Ovary (tissue), 9 donors: ENCODE results near the gene NHLH2. TPM values are rescaled to one million over a fixed set of nuclear protein-coding genes. Genes with fewer than 3 reads are reported as not detected.

Experiments
- DNase-seq, 5 donors: peaks; one replicate each; pipeline ENCODE4 v3.0.0-alpha.2; 2019 to 2020
- H3K27ac ChIP-seq, 2 donors: fragments of 200-600 bp; one replicate each; pipeline versions ENCODE4 v1.5.1 to v1.8.0; 2019 to 2022
- H3K27me3 ChIP-seq: fragments of 200-600 bp; one replicate; pipeline ENCODE4 v1.8.0; 2022
- H3K36me3 ChIP-seq: fragments of 200-600 bp; sonication (generic); one replicate; pipeline ENCODE4 v1.5.1; 2019
- H3K4me1 ChIP-seq: one replicate; pipeline ENCODE4 v1.8.1; 2013; ENCODE audit warnings: mild to moderate bottlenecking, moderate library complexity; ENCODE audit not compliant: insufficient read depth
- H3K4me3 ChIP-seq: fragments of 200-600 bp; sonication (generic); one replicate; pipeline ENCODE4 v1.5.1; 2017
- H3K9me3 ChIP-seq, 2 donors: fragments of 200-600 bp in 1 of 2; sonication (generic) in 1 of 2; one replicate each; pipeline versions ENCODE4 v1.5.1 to v1.8.1; 2013 to 2019; ENCODE audit warnings: mild to moderate bottlenecking in 1 of 2, moderate library complexity in 1 of 2
- EP300 ChIP-seq: sonication (generic); formaldehyde crosslinking; IDR thresholded peaks from one replicate; pipeline ENCODE4 v1.6.1; 2017; ENCODE audit warnings: antibody characterized with exemption
- POLR2A ChIP-seq: fragments of 450-650 bp; IDR thresholded peaks from one replicate; pipeline ENCODE4 v1.6.1; 2017; ENCODE audit warnings: antibody characterized with exemption, mild to moderate bottlenecking, moderate library complexity
- WGBS, 3 donors: extraction: QIAGEN DNeasy Blood & Tissue Kit in 1 of 3; methylation state at CpG; one replicate each; pipeline versions ENCODE4 v1.1.5 to v1.1.7; 2013 to 2017; 5-methylcytosine and 5-hydroxymethylcytosine counted together
- intact Hi-C, 4 donors: fragments of 100-400 bp; cut with DNase I; formaldehyde crosslinking; loops; one replicate each; pipeline versions ENCODE4 v1.11.0 to v1.15.1; 2022 to 2023
- polyA plus RNA-seq, 2 donors: library from polyadenylated mRNA; stranded (reverse); fragments of 200-250 nt in 1 of 2; fragments of 350-450 nt in 1 of 2; fragmentation: Illumina TruSeq in 1 of 2; extraction: RNeasy Lipid Tissue Mini Kit (QIAGEN cat#74804) in 1 of 2; gene quantifications; one replicate each; pipeline ENCODE4 v1.2.3, GENCODE V29; 2013 to 2014
- total RNA-seq, 7 donors: library from RNA; depleted of rRNA in 2 of 7; stranded (reverse); fragments of >200 nt in 2 of 7; fragmentation: NEBNext Ultra II Directional in 3 of 7; extraction: Animal tissue kit (Norgen Biotek cat#: 25700) in 3 of 7; gene quantifications; one replicate each; pipeline versions ENCODE4 v1.1.0 to v1.2.4, GENCODE V29; 2016 to 2023
- TF ChIP-seq, protein P1 (sequence below), 3 donors: fragments of 450-650 bp in 2 of 3; fragments of 200-600 bp in 1 of 3; IDR thresholded peaks; one replicate each; pipeline versions ENCODE4 v1.5.1 to v1.8.0; 2016 to 2022; ENCODE audit warnings: antibody characterized with exemption in 3 of 3, mild to moderate bottlenecking in 1 of 3
- donor health status: DM: no; HTN: no; CAD: no; lungs with moderate emphysema.
- donor health status: DM: no; HTN: no; CAD: no.
- donor health status: Bipolar disorder and iron deficiency.
- donor health status: DM: yes; HTN: yes; CAD: no.
- donor health status: DM: no; HTN: no; CAD: no.
- donor health status: DM: yes; HTN: yes; CAD: no.

The NHLH2 gene
- total and polyA plus RNA-seq, 9 donors, result not detected

DNA sequence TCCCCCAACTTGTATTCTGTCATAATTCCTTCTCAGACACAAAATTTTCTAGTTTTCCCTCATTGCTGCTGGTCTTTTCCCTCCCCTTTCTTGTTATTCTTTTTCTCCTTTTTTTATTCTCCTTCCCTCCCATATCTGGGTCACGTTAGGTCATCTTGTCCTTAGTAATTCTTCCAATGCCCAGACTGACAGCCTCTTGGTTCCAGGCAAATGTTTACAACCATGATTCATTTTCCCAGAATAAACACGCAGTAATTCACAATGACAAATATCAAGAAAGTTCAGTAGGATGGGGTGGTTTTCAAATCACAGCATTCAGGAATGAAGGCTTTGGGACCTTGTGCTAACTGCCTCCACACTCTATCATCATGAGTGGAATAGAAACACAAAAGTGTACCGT lies 25.2 kb downstream of the NHLH2 start:
- H3K4me3 ChIP-seq, result no peak overlapping the region
- no peaks in the 10 kb centered on the region for H3K4me1 ChIP-seq
- WGBS, 3 donors, result 43 to 52% (median 50%) methylated on average over 3 of the region's 3 CpGs
- no peak overlapping the region for H3K27ac ChIP-seq
- no peaks in the 10 kb centered on the region for H3K27me3 ChIP-seq
- H3K36me3 ChIP-seq, result no peaks in the 10 kb centered on the region
- intact Hi-C loops, result no loop called here
- DNase-seq, result no peak
- H3K9me3 ChIP-seq, result no peaks in the 10 kb centered on the region
- TF ChIP-seq EP300, result no peak
- no peak for TF ChIP-seq POLR2A
- TF ChIP-seq, protein P1, sequence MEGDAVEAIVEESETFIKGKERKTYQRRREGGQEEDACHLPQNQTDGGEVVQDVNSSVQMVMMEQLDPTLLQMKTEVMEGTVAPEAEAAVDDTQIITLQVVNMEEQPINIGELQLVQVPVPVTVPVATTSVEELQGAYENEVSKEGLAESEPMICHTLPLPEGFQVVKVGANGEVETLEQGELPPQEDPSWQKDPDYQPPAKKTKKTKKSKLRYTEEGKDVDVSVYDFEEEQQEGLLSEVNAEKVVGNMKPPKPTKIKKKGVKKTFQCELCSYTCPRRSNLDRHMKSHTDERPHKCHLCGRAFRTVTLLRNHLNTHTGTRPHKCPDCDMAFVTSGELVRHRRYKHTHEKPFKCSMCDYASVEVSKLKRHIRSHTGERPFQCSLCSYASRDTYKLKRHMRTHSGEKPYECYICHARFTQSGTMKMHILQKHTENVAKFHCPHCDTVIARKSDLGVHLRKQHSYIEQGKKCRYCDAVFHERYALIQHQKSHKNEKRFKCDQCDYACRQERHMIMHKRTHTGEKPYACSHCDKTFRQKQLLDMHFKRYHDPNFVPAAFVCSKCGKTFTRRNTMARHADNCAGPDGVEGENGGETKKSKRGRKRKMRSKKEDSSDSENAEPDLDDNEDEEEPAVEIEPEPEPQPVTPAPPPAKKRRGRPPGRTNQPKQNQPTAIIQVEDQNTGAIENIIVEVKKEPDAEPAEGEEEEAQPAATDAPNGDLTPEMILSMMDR (IDR thresholded peaks at IDR 0.05), result no peak

DNA sequence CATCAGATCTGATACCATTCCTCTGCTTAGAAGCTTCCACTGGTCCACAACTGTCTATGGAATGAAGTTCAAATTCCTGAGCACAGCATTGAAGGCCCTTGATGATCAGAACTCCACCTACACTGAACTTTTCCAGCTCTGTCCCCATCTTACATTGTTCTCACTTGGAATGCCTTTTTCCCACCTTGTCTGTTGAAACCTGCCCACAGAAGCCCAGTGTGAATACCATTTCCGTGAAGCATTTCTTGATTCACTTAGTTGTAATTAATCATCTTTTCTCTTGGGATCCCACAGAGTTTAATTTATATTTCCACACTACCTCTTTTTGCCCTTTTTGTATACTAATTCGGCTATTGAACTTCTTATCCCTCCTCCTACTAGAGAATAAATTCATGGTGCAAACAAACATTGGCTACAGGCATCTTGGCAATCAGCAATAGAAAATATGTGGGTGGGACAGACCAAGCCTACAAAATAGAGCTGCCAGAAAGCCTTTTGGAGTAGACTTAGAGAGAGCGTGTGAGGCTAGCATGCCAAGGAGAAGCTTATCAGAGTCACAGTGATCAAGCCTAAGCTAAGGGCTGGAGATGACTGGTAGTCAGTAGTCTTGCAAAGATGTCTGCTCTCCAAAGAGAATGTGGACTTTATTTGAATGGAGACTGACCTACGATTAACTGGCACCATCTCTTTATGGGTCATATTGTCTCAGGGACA lies 26.1 kb downstream of the NHLH2 start:
- no peaks in the 10 kb centered on the region for H3K9me3 ChIP-seq
- TF ChIP-seq, protein P1 (IDR thresholded peaks at IDR 0.05), result no peak
- TF ChIP-seq EP300 (no peak), POLR2A (no peak)
- no peak overlapping the region for H3K27ac ChIP-seq
- intact Hi-C loops, result no loop called here
- WGBS, 3 donors, result 57 to 70% (median 65%) methylated on average over 4 of the region's 4 CpGs
- H3K4me3 ChIP-seq, result no peak overlapping the region
- no peaks in the 10 kb centered on the region for H3K36me3 ChIP-seq
- no peak for DNase-seq
- H3K4me1 ChIP-seq, result no peaks in the 10 kb centered on the region
- H3K27me3 ChIP-seq, result no peaks in the 10 kb centered on the region

DNA sequence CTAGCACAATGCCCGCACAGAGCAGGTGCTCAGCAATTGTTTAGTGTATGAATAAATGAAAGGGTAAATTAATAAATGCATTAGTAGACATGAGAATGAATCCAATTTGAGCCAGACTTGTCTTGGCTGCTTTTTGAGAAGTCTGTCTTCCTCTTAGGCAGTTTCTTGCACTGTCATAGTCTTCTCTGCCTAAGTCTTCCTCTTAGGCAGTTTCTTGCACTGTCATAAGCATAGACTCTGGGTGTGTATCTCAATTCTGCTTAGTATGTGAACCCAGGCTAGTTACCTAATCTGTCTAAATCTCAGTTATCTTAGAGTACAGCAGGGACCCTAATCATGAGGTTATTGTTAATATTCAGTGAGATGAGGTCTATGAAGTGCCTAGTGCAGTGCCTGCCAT lies 27.2 kb downstream of the NHLH2 start:
- Histone ChIP-seq H3K4me3 (no peak overlapping the region), H3K27me3 (no peaks in the 10 kb centered on the region), H3K36me3 (no peaks in the 10 kb centered on the region), H3K27ac (no peak overlapping the region), H3K4me1 (no peaks in the 10 kb centered on the region), H3K9me3 (no peaks in the 10 kb centered on the region)
- TF ChIP-seq, protein P1 (IDR thresholded peaks at IDR 0.05), result no peak
- TF ChIP-seq POLR2A (no peak), EP300 (no peak)
- DNase-seq, result no peak
- intact Hi-C loops, result no loop called here
- WGBS, 3 donors, result 94 to 97% (median 95%) methylated on average over 1 of the region's 1 CpG

DNA sequence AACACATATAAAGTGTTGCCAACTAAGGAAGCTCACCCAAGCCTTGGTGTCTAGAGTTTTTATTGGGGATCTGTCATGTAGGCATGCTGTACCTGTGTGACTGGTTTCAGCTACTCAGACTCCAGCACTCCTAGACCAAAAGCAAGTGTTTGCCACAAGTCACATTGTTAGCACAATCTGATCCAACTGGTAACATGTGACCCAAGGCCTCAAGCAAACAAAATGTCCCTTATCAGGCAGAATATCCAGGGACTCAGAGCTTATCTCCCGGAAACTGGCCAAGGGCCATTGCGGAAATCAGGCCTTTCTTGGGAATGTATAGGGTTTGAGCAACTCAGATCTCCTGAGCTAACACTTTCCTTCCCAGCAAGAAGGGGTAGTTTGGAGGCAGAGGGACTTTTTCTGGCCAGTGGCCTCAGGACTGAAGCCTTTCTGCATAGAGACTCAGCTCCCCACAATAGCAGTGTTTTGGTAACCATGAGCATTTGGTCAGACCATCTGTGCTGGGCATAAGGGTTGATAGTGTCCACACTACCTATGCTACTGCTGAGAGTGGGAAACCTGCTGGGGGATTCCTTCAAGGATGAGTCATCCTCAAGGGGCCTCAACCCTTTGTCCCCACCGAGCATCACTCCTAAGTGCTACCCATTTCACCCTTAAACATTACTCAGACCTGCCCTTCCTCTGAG lies 29.6 kb downstream of the NHLH2 start:
- no peak overlapping the region for H3K4me3 ChIP-seq
- H3K36me3 ChIP-seq, result no peaks in the 10 kb centered on the region
- WGBS, 3 donors, result 70 to 75% (median 71%) methylated on average over 3 of the region's 3 CpGs
- no peak for DNase-seq
- TF ChIP-seq EP300 (no peak), POLR2A (no peak)
- TF ChIP-seq, protein P1 (IDR thresholded peaks at IDR 0.05), result no peak
- intact Hi-C loops, result no loop called here
- H3K27ac ChIP-seq, result no peak overlapping the region
- no peaks in the 10 kb centered on the region for H3K27me3 ChIP-seq
- no peaks in the 10 kb centered on the region for H3K4me1 ChIP-seq
- H3K9me3 ChIP-seq, result no peaks in the 10 kb centered on the region
